ENCODE results near the gene DNAAF1.

DNA sequence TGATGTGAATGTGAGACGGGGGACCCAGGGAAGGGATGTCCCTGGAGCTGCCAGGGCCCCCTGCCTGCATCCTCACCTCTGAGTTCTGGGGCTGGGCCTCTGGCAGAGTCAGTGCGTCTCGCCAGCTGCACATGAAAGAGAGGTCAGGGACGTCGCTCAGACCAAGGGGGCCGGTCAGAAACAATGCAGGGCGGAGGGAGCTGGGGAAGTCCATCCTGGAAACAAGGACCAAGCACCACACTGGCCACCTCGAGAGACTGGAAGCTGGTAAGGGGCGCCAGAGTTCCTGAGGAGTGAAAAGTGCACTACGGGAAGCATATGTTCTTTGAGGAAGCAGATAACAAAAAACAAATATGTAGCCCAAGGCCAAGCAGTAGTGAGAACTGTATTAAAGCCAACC is 39.7 kb downstream of the DNAAF1 start:
- TF ChIP-seq, protein P1, sequence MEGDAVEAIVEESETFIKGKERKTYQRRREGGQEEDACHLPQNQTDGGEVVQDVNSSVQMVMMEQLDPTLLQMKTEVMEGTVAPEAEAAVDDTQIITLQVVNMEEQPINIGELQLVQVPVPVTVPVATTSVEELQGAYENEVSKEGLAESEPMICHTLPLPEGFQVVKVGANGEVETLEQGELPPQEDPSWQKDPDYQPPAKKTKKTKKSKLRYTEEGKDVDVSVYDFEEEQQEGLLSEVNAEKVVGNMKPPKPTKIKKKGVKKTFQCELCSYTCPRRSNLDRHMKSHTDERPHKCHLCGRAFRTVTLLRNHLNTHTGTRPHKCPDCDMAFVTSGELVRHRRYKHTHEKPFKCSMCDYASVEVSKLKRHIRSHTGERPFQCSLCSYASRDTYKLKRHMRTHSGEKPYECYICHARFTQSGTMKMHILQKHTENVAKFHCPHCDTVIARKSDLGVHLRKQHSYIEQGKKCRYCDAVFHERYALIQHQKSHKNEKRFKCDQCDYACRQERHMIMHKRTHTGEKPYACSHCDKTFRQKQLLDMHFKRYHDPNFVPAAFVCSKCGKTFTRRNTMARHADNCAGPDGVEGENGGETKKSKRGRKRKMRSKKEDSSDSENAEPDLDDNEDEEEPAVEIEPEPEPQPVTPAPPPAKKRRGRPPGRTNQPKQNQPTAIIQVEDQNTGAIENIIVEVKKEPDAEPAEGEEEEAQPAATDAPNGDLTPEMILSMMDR (IDR thresholded peaks at IDR 0.05), result no peak
- no peak for TF ChIP-seq ZFX (IDR thresholded peaks at IDR 0.05; ENCODE audit: borderline replicate concordance)
